ENCODE data around the gene ABCC3. TPM values are rescaled to one million over a fixed set of nuclear protein-coding genes. Genes with fewer than 3 reads are reported as not detected.

ABCC3 gene
- total RNA-seq, 3 donors from 2014 or later: 6.1 to 122 (median 81.0) TPM

DNA sequence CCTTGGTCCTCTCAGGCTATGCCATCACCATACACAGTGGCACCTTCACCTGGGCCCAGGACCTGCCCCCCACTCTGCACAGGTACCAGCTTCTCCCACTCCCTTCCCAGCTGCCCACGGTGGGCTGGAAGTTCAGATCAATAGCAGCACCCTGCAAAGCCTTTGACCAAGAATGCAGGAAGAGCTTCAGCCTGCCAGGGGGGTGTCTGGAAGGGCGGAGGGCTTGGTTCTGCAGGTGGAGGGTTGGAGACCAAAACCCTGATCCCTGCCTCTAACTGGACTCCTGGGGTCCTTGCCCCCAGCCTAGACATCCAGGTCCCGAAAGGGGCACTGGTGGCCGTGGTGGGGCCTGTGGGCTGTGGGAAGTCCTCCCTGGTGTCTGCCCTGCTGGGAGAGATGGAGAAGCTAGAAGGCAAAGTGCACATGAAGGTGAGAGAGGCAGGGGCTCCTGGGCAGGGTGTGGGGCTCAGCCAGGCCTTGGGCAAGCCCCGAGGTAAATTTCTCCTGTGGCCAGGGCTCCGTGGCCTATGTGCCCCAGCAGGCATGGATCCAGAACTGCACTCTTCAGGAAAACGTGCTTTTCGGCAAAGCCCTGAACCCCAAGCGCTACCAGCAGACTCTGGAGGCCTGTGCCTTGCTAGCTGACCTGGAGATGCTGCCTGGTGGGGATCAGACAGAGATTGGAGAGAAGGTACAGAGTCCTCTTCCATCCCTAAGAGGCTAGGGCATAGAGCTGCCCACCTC lies 34.3 kb downstream of the ABCC3 start:
- Histone ChIP-seq H3K9me3 (no peaks in the 10 kb centered on the region), H3K4me3 (no peak overlapping the region), H3K27ac (no peak overlapping the region), H3K4me1 (no peaks in the 10 kb centered on the region), H3K27me3 (no peaks in the 10 kb centered on the region), H3K36me3 (no peaks in the 10 kb centered on the region)
- no peak for DNase-seq (ENCODE audit: low spot score in 2 of 2)
- intact Hi-C loops (cut with DNase I; ENCODE audit: low total_unique reads): no loop called here
- TF ChIP-seq POLR2A (IDR thresholded peaks at IDR 0.05) (no peak), POLR2AphosphoS5 (IDR thresholded peaks at IDR 0.05) (no peak)
- TF ChIP-seq, protein P1, sequence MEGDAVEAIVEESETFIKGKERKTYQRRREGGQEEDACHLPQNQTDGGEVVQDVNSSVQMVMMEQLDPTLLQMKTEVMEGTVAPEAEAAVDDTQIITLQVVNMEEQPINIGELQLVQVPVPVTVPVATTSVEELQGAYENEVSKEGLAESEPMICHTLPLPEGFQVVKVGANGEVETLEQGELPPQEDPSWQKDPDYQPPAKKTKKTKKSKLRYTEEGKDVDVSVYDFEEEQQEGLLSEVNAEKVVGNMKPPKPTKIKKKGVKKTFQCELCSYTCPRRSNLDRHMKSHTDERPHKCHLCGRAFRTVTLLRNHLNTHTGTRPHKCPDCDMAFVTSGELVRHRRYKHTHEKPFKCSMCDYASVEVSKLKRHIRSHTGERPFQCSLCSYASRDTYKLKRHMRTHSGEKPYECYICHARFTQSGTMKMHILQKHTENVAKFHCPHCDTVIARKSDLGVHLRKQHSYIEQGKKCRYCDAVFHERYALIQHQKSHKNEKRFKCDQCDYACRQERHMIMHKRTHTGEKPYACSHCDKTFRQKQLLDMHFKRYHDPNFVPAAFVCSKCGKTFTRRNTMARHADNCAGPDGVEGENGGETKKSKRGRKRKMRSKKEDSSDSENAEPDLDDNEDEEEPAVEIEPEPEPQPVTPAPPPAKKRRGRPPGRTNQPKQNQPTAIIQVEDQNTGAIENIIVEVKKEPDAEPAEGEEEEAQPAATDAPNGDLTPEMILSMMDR (IDR thresholded peaks at IDR 0.05): no peak

DNA sequence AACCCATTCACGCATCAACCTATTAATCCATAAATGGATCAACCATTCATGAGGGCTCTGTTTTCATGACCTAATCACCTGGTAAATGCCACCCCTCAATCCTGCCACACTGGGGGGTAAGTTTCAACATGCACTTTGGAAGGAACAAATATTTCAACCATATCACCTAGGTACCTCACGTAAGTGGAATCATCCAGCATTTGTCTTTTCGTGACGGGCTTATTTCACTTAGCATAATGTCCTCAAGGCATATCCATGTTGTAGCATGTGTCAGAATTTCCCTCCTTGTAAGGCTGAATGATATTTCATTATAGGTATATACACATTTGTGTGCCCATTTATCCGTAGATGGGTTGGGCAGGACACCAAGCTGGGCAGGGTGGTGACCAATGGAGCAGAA lies 37.4 kb downstream of the ABCC3 start:
- intact Hi-C loops (cut with DNase I; ENCODE audit: low total_unique reads): no loop called here
- H3K4me1 ChIP-seq: no peaks in the 10 kb centered on the region
- no peaks in the 10 kb centered on the region for H3K36me3 ChIP-seq
- no peak overlapping the region for H3K4me3 ChIP-seq
- H3K27me3 ChIP-seq: no peaks in the 10 kb centered on the region
- H3K27ac ChIP-seq: no peak overlapping the region
- TF ChIP-seq, protein P1 (IDR thresholded peaks at IDR 0.05): no peak
- TF ChIP-seq POLR2A (IDR thresholded peaks at IDR 0.05) (no peak), POLR2AphosphoS5 (IDR thresholded peaks at IDR 0.05) (no peak)
- H3K9me3 ChIP-seq: no peaks in the 10 kb centered on the region
- DNase-seq (ENCODE audit: low spot score in 2 of 2): no peak

DNA sequence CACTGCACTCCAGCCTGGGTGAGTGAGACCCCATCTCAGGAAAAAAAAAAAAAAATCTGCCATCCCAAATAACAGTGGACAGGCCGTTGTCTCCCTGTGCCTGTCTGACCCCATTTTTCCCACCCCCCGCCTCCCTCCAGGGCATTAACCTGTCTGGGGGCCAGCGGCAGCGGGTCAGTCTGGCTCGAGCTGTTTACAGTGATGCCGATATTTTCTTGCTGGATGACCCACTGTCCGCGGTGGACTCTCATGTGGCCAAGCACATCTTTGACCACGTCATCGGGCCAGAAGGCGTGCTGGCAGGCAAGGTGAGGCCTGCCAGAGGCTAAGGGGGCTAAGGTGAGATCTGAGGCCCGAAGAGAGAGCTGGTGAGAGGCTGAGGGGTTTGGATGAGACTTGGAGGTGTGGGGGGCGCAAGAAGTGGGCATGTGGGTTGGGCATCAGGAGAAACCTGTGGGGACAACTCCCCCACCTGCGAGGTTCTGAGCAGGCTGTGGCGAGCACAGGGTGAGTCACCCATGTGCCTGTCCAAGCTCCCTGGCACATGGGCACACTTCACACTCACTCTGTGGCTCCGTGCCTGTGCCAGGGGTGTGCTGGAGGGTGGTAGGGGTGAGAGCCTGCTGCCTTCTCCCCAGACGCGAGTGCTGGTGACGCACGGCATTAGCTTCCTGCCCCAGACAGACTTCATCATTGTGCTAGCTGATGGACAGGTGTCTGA lies 38.3 kb downstream of the ABCC3 start:
- no peaks in the 10 kb centered on the region for H3K9me3 ChIP-seq
- no peak overlapping the region for H3K27ac ChIP-seq
- H3K4me3 ChIP-seq: no peak overlapping the region
- TF ChIP-seq, protein P1 (IDR thresholded peaks at IDR 0.05): no peak
- TF ChIP-seq POLR2AphosphoS5 (IDR thresholded peaks at IDR 0.05) (no peak), POLR2A (IDR thresholded peaks at IDR 0.05) (no peak)
- DNase-seq (ENCODE audit: low spot score in 2 of 2): peak in 1 of 2 donors; percentile 50
- no peaks in the 10 kb centered on the region for H3K36me3 ChIP-seq
- intact Hi-C loops (cut with DNase I; ENCODE audit: low total_unique reads): no loop called here
- H3K27me3 ChIP-seq: no peaks in the 10 kb centered on the region
- H3K4me1 ChIP-seq: no peaks in the 10 kb centered on the region

DNA sequence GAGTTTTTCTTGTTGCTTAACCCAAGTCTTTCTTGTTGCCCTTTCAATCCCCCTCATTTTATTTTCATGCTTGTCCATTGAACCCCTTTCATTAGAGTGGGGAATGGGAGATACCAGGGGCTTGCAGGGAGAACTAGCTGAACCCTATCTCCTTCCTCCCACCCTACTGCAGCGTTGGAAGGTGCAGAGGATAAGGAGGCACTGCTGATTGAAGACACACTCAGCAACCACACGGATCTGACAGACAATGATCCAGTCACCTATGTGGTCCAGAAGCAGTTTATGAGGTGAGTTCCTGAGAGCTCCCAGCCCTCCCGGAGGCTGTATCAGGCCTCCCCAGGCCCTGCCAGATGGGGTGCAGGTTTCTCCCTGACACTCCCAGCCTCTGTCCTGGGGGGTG lies 40.5 kb downstream of the ABCC3 start:
- no peak overlapping the region for H3K27ac ChIP-seq
- TF ChIP-seq POLR2AphosphoS5 (IDR thresholded peaks at IDR 0.05) (no peak), POLR2A (IDR thresholded peaks at IDR 0.05) (no peak)
- TF ChIP-seq, protein P1 (IDR thresholded peaks at IDR 0.05): no peak
- H3K9me3 ChIP-seq: no peaks in the 10 kb centered on the region
- H3K4me3 ChIP-seq: no peak overlapping the region
- peak in 1 of 2 donors; percentile 22 for DNase-seq (ENCODE audit: low spot score in 2 of 2)
- H3K4me1 ChIP-seq: no peaks in the 10 kb centered on the region
- no peaks in the 10 kb centered on the region for H3K27me3 ChIP-seq
- intact Hi-C loops (cut with DNase I; ENCODE audit: low total_unique reads): no loop called here
- no peaks in the 10 kb centered on the region for H3K36me3 ChIP-seq

DNA sequence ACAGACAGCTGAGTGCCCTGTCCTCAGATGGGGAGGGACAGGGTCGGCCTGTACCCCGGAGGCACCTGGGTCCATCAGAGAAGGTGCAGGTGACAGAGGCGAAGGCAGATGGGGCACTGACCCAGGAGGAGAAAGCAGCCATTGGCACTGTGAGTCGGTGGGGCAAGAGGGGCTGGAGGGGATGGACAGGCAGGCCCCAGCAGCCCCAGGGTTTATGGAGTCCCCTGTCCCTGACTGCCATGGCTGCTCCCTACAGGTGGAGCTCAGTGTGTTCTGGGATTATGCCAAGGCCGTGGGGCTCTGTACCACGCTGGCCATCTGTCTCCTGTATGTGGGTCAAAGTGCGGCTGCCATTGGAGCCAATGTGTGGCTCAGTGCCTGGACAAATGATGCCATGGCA lies 40.9 kb downstream of the ABCC3 start:
- H3K36me3 ChIP-seq: no peaks in the 10 kb centered on the region
- no peak overlapping the region for H3K27ac ChIP-seq
- intact Hi-C loops (cut with DNase I; ENCODE audit: low total_unique reads): no loop called here
- TF ChIP-seq, protein P1 (IDR thresholded peaks at IDR 0.05): no peak
- TF ChIP-seq POLR2AphosphoS5 (IDR thresholded peaks at IDR 0.05): no peak
- no peak for TF ChIP-seq POLR2A (IDR thresholded peaks at IDR 0.05)
- no peaks in the 10 kb centered on the region for H3K27me3 ChIP-seq
- H3K9me3 ChIP-seq: no peaks in the 10 kb centered on the region
- DNase-seq (ENCODE audit: low spot score in 2 of 2): peak in 1 of 2 donors; percentile 46
- H3K4me1 ChIP-seq: no peaks in the 10 kb centered on the region
- H3K4me3 ChIP-seq: no peak overlapping the region

Data from breast epithelium (tissue), 4 donors.